Measurements from ENCODE around the gene ACSS1. TPM values are rescaled to one million over a fixed set of nuclear protein-coding genes. Genes with fewer than 3 reads are reported as not detected.

Gene ACSS1
- total and polyA plus RNA-seq, 12 donors, result 7.2 to 97.3 (median 16.9) TPM

- intact Hi-C loops (cut with DNase I), result no loop called here
Observed at GRCh38 chr20:25072226-25072811, 14.4 kb upstream of the ACSS1 start.

GRCh38 chr20:25071734-25072133 lies 13.8 kb upstream of the ACSS1 start:
- Histone ChIP-seq H3K4me3 (no peak overlapping the region), H3K9me3 (replicated peaks in 1 of 3) (no peaks in the 10 kb centered on the region), H3K27ac (no peak overlapping the region), H3K27me3 (peaks cover 9% of the 10 kb centered on the region), H3K36me3 (replicated peaks in 1 of 2) (no peaks in the 10 kb centered on the region), H3K4me1 (replicated peaks in 1 of 2) (no peaks in the 10 kb centered on the region)
- peak in 2 of 7 donors; percentile 11 to 27 for DNase-seq
- 33 to 39% (median 35%) methylated on average over 4 of the region's 4 CpGs for WGBS, 4 donors
- intact Hi-C loops (cut with DNase I), result no loop called here
- TF ChIP-seq CTCF (IDR thresholded peaks at IDR 0.05) (no peak), POLR2A (IDR thresholded peaks at IDR 0.05) (no peak)

More at GRCh38 chr20:25072226-25072811, 14.4 kb upstream of the ACSS1 start:
- H3K9me3 ChIP-seq (replicated peaks in 1 of 3), result no peaks in the 10 kb centered on the region
- no peak overlapping the region for H3K4me3 ChIP-seq
- 52 to 67% (median 55%) methylated on average over 7 of the region's 7 CpGs for WGBS, 4 donors
- H3K36me3 ChIP-seq (replicated peaks in 1 of 2), result no peaks in the 10 kb centered on the region
- TF ChIP-seq CTCF (IDR thresholded peaks at IDR 0.05) (no peak), POLR2A (IDR thresholded peaks at IDR 0.05) (no peak)
- H3K4me1 ChIP-seq (replicated peaks in 1 of 2), result peaks cover 0 to 2% of the 10 kb centered on the region in 2 donors
- H3K27ac ChIP-seq, result no peak overlapping the region
- peak in 2 of 7 donors; percentile 7 to 13 for DNase-seq
- H3K27me3 ChIP-seq, result peaks cover 9% of the 10 kb centered on the region

- peak in 2 of 7 donors; percentile 8 to 10 for DNase-seq
Observed at GRCh38 chr20:25070821-25071473, 13.0 kb upstream of the ACSS1 start.

More at GRCh38 chr20:25070821-25071473, 13.0 kb upstream of the ACSS1 start:
- Histone ChIP-seq H3K27ac (no peak overlapping the region), H3K4me1 (replicated peaks in 1 of 2) (no peaks in the 10 kb centered on the region), H3K9me3 (replicated peaks in 1 of 3) (no peaks in the 10 kb centered on the region), H3K4me3 (no peak overlapping the region), H3K36me3 (replicated peaks in 1 of 2) (no peaks in the 10 kb centered on the region), H3K27me3 (peaks cover 9% of the 10 kb centered on the region)
- 51 to 65% (median 58%) methylated on average over 5 of the region's 5 CpGs for WGBS, 4 donors
- intact Hi-C loops (cut with DNase I), result no loop called here
- TF ChIP-seq CTCF (IDR thresholded peaks at IDR 0.05), result no peak
- TF ChIP-seq POLR2A (IDR thresholded peaks at IDR 0.05), result no peak
